OCI-LY3 (cell line): Measurements from ENCODE around the gene CPTP.

Source experiments
- EZH2phosphoT487 ChIP-seq: fragments of 200-600 bp; shearing (Covaris generic); IDR thresholded peaks from 2 replicates; pipeline ENCODE4 v1.6.1; 2018; ENCODE audit warnings: antibody characterized with exemption, mixed run types, low read depth
- TF ChIP-seq, protein P1 (sequence below): fragments of 200-600, 300-600 bp; sonication (generic); IDR thresholded peaks from 2 replicates; pipeline ENCODE4 v1.5.1; 2014; ENCODE audit warnings: antibody characterized with exemption, low read length, low read depth

DNA sequence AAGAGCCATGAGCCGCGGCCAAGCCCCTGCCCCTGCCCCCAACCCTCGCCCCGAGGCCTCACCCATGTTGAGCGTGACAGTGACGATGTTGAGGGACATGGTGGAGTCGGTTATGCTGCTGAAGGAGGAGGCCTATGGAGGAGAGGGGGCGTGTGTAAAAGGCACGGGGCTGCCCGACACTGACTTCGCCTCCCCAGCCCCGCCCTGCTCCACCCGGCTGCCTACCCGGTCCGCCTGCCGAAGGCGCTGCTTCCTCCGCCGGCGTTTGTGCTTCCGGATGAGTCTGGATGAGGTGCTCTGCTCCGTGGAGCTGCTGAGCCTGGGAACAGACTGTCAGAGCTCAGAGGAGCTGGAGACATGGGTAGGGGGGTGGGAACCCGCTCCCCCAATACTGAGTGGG lies 15.6 kb downstream of the CPTP start:
- TF ChIP-seq, protein P1, sequence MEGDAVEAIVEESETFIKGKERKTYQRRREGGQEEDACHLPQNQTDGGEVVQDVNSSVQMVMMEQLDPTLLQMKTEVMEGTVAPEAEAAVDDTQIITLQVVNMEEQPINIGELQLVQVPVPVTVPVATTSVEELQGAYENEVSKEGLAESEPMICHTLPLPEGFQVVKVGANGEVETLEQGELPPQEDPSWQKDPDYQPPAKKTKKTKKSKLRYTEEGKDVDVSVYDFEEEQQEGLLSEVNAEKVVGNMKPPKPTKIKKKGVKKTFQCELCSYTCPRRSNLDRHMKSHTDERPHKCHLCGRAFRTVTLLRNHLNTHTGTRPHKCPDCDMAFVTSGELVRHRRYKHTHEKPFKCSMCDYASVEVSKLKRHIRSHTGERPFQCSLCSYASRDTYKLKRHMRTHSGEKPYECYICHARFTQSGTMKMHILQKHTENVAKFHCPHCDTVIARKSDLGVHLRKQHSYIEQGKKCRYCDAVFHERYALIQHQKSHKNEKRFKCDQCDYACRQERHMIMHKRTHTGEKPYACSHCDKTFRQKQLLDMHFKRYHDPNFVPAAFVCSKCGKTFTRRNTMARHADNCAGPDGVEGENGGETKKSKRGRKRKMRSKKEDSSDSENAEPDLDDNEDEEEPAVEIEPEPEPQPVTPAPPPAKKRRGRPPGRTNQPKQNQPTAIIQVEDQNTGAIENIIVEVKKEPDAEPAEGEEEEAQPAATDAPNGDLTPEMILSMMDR = no peak
- TF ChIP-seq EZH2phosphoT487 = no peak
